HepG2 (cell line): ENCODE results near the gene DNLZ. TPM values are rescaled to one million over a fixed set of nuclear protein-coding genes. Genes with fewer than 3 reads are reported as not detected.

Source experiments
- AHR ChIP-seq: IDR thresholded peaks from 2 replicates; pipeline ENCODE4 v1.6.1; 2018; ENCODE audit warnings: missing genetic modification reagents, missing compliant biosample characterization
- DMAP1 ChIP-seq: IDR thresholded peaks from 2 replicates; pipeline ENCODE4 v1.6.1; 2016
- GTF3A ChIP-seq: sonication (generic); formaldehyde crosslinking; conservative IDR thresholded peaks from 2 replicates; pipeline ENCODE4 v1.4.0; 2020; ENCODE audit warnings: mild to moderate bottlenecking, missing genetic modification reagents
- ISL2 ChIP-seq: sonication (generic); formaldehyde crosslinking; IDR thresholded peaks from 2 replicates; pipeline ENCODE4 v1.5.0; 2020; ENCODE audit warnings: missing genetic modification reagents
- MEIS2 ChIP-seq: sonication (generic); formaldehyde crosslinking; IDR thresholded peaks from 2 replicates; pipeline ENCODE4 v1.9.0; 2021; ENCODE audit warnings: mild to moderate bottlenecking, missing genetic modification reagents
- PAXIP1 ChIP-seq: sonication (generic); formaldehyde crosslinking; conservative IDR thresholded peaks from 2 replicates; pipeline ENCODE4 v1.4.0; 2020; ENCODE audit warnings: mild to moderate bottlenecking, missing genetic modification reagents, moderate library complexity
- PHF8 ChIP-seq: sonication (generic); formaldehyde crosslinking; IDR thresholded peaks from 2 replicates; pipeline ENCODE4 v1.5.0; 2020; ENCODE audit warnings: missing genetic modification reagents
- REL ChIP-seq: sonication (generic); formaldehyde crosslinking; conservative IDR thresholded peaks from 2 replicates; pipeline ENCODE4 v1.8.0; 2022; ENCODE audit warnings: mild to moderate bottlenecking, missing genetic modification reagents, moderate library complexity
- SIX4 ChIP-seq: sonication (generic); formaldehyde crosslinking; IDR thresholded peaks from 2 replicates; pipeline ENCODE4 v1.4.0; 2020; ENCODE audit warnings: missing genetic modification reagents
- YEATS4 ChIP-seq: sonication (generic); formaldehyde crosslinking; IDR thresholded peaks from 2 replicates; pipeline ENCODE4 v1.4.0; 2020; ENCODE audit warnings: missing genetic modification reagents, borderline replicate concordance
- ZFY ChIP-seq: sonication (generic); formaldehyde crosslinking; IDR thresholded peaks from 2 replicates; pipeline ENCODE4 v1.4.0; 2020; ENCODE audit warnings: missing genetic modification reagents
- ZNF292 ChIP-seq: sonication (generic); formaldehyde crosslinking; IDR thresholded peaks from 2 replicates; pipeline ENCODE4 v1.8.1; 2022; ENCODE audit warnings: mild to moderate bottlenecking, low read depth, missing genetic modification reagents, borderline replicate concordance
- ZNF441 ChIP-seq: sonication (generic); formaldehyde crosslinking; IDR thresholded peaks from 2 replicates; pipeline ENCODE4 v1.7.0; 2021; ENCODE audit warnings: missing genetic modification reagents, borderline replicate concordance
- ZNF547 ChIP-seq: sonication (generic); formaldehyde crosslinking; IDR thresholded peaks from 2 replicates; pipeline ENCODE4 v1.5.1; 2020; ENCODE audit warnings: mild to moderate bottlenecking, missing genetic modification reagents
- ZNF644 ChIP-seq: IDR thresholded peaks from 2 replicates; pipeline ENCODE4 v1.6.1; 2016; ENCODE audit warnings: low read depth
- ZNF775 ChIP-seq: sonication (generic); formaldehyde crosslinking; IDR thresholded peaks from 2 replicates; pipeline ENCODE4 v1.4.0; 2020; ENCODE audit warnings: missing genetic modification reagents, mild to moderate bottlenecking, moderate library complexity, borderline replicate concordance
- ZSCAN31 ChIP-seq: sonication (generic); formaldehyde crosslinking; IDR thresholded peaks from 2 replicates; pipeline ENCODE4 v1.5.0; 2020; ENCODE audit warnings: low read depth, mild to moderate bottlenecking, missing genetic modification reagents
- polyA plus RNA-seq, 8 experiments: library from polyadenylated mRNA; depleted of rRNA in 3 of 8; stranded (reverse) in 7 of 8; unstranded in 1 of 8; fragments of >200 nt; fragmentation: Illumina TruSeq in 4 of 8; extraction: Trizol in 4 of 8; gene quantifications; 2 replicates each; pipeline versions ENCODE4 v1.2.1 to v1.2.3, GENCODE V29; 2011 to 2016; ENCODE audit warnings: low read depth in 4 of 8, missing spikeins in 1 of 8, mixed read lengths in 1 of 8; ENCODE audit not compliant: insufficient read depth in 1 of 8
- total RNA-seq, 5 experiments: library from RNA; depleted of rRNA; stranded (reverse); fragments of >200 nt; fragmentation: Illumina TruSeq; extraction: Trizol; gene quantifications; 2 replicates each; pipeline ENCODE4 v1.2.3, GENCODE V29; 2016; ENCODE audit warnings: low read depth in 1 of 5
- TF ChIP-seq, protein P1 (sequence below): sonication (generic); formaldehyde crosslinking; IDR thresholded peaks from 2 replicates; pipeline ENCODE4 v1.4.0; 2020; ENCODE audit warnings: missing genetic modification reagents
- TF ChIP-seq, protein P2 (sequence below): sonication (generic); formaldehyde crosslinking; IDR thresholded peaks from 2 replicates; pipeline ENCODE4 v1.4.0; 2020; ENCODE audit warnings: missing genetic modification reagents
- TF ChIP-seq, protein P3 (sequence below): IDR thresholded peaks from 2 replicates; pipeline ENCODE4 v1.6.1; 2016; ENCODE audit warnings: low read depth, control low read depth

DNLZ gene
- total and polyA plus RNA-seq, 2 of the 13 experiments (the other 11 are each of a cell fraction or from before 2014, with no cell fraction given) = 3.4 to 8.0 TPM

GRCh38 chr9:136373300-136374182 lies 10.0 kb upstream of the DNLZ start, which contains the start of gene CARD9 (continued):
- TF ChIP-seq, protein P1, sequence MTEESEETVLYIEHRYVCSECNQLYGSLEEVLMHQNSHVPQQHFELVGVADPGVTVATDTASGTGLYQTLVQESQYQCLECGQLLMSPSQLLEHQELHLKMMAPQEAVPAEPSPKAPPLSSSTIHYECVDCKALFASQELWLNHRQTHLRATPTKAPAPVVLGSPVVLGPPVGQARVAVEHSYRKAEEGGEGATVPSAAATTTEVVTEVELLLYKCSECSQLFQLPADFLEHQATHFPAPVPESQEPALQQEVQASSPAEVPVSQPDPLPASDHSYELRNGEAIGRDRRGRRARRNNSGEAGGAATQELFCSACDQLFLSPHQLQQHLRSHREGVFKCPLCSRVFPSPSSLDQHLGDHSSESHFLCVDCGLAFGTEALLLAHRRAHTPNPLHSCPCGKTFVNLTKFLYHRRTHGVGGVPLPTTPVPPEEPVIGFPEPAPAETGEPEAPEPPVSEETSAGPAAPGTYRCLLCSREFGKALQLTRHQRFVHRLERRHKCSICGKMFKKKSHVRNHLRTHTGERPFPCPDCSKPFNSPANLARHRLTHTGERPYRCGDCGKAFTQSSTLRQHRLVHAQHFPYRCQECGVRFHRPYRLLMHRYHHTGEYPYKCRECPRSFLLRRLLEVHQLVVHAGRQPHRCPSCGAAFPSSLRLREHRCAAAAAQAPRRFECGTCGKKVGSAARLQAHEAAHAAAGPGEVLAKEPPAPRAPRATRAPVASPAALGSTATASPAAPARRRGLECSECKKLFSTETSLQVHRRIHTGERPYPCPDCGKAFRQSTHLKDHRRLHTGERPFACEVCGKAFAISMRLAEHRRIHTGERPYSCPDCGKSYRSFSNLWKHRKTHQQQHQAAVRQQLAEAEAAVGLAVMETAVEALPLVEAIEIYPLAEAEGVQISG = peak; percentile 67; the same call in 1 of the 2 replicates
- peak; percentile 24 for TF ChIP-seq YEATS4 (CRISPR knock-in tag)
- peak; percentile 15; the same call in 1 of the 2 replicates for TF ChIP-seq DMAP1 (CRISPR knock-in tag)
- no peak for TF ChIP-seq SIX4 (CRISPR knock-in tag)
- TF ChIP-seq ZNF292 (CRISPR knock-in tag) = no peak
- TF ChIP-seq, protein P2, sequence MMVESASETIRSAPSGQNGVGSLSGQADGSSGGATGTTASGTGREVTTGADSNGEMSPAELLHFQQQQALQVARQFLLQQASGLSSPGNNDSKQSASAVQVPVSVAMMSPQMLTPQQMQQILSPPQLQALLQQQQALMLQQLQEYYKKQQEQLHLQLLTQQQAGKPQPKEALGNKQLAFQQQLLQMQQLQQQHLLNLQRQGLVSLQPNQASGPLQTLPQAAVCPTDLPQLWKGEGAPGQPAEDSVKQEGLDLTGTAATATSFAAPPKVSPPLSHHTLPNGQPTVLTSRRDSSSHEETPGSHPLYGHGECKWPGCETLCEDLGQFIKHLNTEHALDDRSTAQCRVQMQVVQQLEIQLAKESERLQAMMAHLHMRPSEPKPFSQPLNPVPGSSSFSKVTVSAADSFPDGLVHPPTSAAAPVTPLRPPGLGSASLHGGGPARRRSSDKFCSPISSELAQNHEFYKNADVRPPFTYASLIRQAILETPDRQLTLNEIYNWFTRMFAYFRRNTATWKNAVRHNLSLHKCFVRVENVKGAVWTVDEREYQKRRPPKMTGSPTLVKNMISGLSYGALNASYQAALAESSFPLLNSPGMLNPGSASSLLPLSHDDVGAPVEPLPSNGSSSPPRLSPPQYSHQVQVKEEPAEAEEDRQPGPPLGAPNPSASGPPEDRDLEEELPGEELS (CRISPR knock-in tag) = 0 out of 2 replicates have a peak, but pooled peaks have one; percentile 28
- 0 out of 2 replicates have a peak, but pooled peaks have one; percentile 41 for TF ChIP-seq AHR (CRISPR knock-in tag)
- TF ChIP-seq ZNF644 (CRISPR knock-in tag) = no peak
- no peak for TF ChIP-seq PAXIP1
- TF ChIP-seq PHF8 (CRISPR knock-in tag) = peak; percentile 68; the same call in 1 of the 2 replicates
- TF ChIP-seq, protein P3, sequence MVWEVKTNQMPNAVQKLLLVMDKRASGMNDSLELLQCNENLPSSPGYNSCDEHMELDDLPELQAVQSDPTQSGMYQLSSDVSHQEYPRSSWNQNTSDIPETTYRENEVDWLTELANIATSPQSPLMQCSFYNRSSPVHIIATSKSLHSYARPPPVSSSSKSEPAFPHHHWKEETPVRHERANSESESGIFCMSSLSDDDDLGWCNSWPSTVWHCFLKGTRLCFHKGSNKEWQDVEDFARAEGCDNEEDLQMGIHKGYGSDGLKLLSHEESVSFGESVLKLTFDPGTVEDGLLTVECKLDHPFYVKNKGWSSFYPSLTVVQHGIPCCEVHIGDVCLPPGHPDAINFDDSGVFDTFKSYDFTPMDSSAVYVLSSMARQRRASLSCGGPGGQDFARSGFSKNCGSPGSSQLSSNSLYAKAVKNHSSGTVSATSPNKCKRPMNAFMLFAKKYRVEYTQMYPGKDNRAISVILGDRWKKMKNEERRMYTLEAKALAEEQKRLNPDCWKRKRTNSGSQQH (CRISPR knock-in tag) = no peak
- 0 out of 2 replicates have a peak, but pooled peaks have one; percentile 34 for TF ChIP-seq REL
- TF ChIP-seq ISL2 (CRISPR knock-in tag) = peak; percentile 32; the same call in 1 of the 2 replicates
- TF ChIP-seq ZSCAN31 = no peak
- no peak for TF ChIP-seq ZNF775 (CRISPR knock-in tag)
- TF ChIP-seq MEIS2 (CRISPR knock-in tag) = 0 out of 2 replicates have a peak, but pooled peaks have one; percentile 53
- TF ChIP-seq ZFY (CRISPR knock-in tag) = peak; percentile 68
- TF ChIP-seq GTF3A = no peak
- TF ChIP-seq ZNF547 = 0 out of 2 replicates have a peak, but pooled peaks have one; percentile 36
- no peak for TF ChIP-seq ZNF441 (CRISPR knock-in tag)
